PFSK-1 (cell line): ENCODE results near the gene VENTX.

Source experiments
- FOXP2 ChIP-seq: optimal IDR thresholded peaks from 2 replicates; pipeline ENCODE3; 2011; ENCODE audit warnings: borderline replicate concordance, control low read depth, inconsistent platforms; ENCODE audit not compliant: insufficient read depth; ENCODE audit errors: extremely low read length, extremely low read depth
- POLR2AphosphoS5 ChIP-seq: IDR thresholded peaks from 2 replicates; pipeline ENCODE4 v1.6.1; 2012; ENCODE audit warnings: low read depth, mild to moderate bottlenecking, control low read depth, low read length, moderate library complexity
- REST ChIP-seq, 2 experiments: IDR thresholded peaks; 2 replicates each; pipeline versions ENCODE4 v1.6.1 to v1.8.0; 2011 to 2012; ENCODE audit warnings: low read depth in 2 of 2, low read length in 2 of 2, control low read depth in 1 of 2, inconsistent platforms in 1 of 2, mild to moderate bottlenecking in 1 of 2, moderate library complexity in 1 of 2; ENCODE audit not compliant: insufficient read depth in 1 of 2
- SIN3A ChIP-seq: IDR thresholded peaks from 2 replicates; pipeline ENCODE4 v1.6.1; 2012; ENCODE audit warnings: mild to moderate bottlenecking, low read length, moderate library complexity, borderline replicate concordance; ENCODE audit not compliant: insufficient read depth
- TAF1 ChIP-seq: IDR thresholded peaks from 2 replicates; pipeline ENCODE4 v1.6.1; 2012; ENCODE audit warnings: low read length, control low read depth, borderline replicate concordance; ENCODE audit not compliant: insufficient read depth

GRCh38 chr10:133197786-133198185 is 39.9 kb upstream of the VENTX start:
- TF ChIP-seq POLR2AphosphoS5 (no peak), SIN3A (no peak), TAF1 (no peak), REST (IDR thresholded peaks at IDR 0.05; ENCODE audit: insufficient read depth in 1 of 2, low read depth in 2 of 2, low read length in 2 of 2) (no peak), FOXP2 (no peak)
